ENCODE results near the gene CIAO2A.

The CIAO2A gene

DNA sequence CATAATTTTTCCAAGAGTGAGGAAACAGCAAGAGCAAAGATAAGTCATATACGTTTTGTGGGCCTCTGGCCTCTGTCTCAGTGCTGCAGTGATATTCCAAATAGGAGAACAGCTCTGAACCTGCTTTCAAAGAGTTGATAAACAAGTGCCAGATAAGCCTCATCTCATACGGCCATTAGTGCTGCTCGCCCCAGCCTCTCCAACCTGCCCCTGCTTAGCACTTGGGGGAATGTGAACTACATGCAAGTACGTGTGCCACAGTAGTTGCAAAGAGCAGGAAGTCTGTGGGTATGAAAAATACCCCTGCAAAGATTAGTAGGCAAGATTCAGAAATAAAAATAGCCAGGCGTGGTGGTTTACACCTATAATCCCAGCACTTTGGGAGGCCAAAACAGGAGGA is 61.3 kb downstream of the CIAO2A start:
- Histone ChIP-seq H3K4me3 (ENCODE audit: low read length) (no peak overlapping the region), H3K9ac (ENCODE audit: low read length) (no peak overlapping the region), H3K27me3 (replicated peaks; ENCODE audit: control insufficient read depth, insufficient read depth, low read length) (no peaks in the 10 kb centered on the region), H3K9me3 (ENCODE audit: control insufficient read depth, low read length) (no peaks in the 10 kb centered on the region), H3K36me3 (ENCODE audit: control insufficient read depth, insufficient read depth, low read length, severe bottlenecking) (peaks cover 11% of the 10 kb centered on the region), H3K4me1 (ENCODE audit: control insufficient read depth, insufficient read depth, low read length) (peaks cover 10% of the 10 kb centered on the region)
- DNase-seq (ENCODE audit: low read depth): no peak

DNA sequence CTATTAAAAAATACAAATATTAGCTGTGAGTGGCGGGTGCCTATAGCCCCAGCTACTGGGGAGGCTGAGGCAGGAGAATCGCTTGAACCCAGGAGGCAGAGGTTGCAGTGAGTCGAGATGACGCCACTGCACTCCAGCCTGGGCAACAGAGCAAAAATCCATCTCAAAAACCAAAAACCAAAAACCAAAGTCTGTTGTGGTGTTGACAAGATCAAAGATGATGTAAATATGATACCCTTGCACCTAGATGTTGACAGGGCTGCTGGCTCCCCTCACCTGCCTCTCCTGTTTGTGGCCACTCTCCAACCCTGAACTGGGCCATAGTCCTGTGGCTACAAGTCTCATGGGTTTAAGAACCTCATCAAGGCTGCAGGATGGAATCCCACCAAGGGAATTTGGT is 63.5 kb downstream of the CIAO2A start:
- H3K9ac ChIP-seq (ENCODE audit: low read length): no peak overlapping the region
- no peaks in the 10 kb centered on the region for H3K27me3 ChIP-seq (replicated peaks; ENCODE audit: control insufficient read depth, insufficient read depth, low read length)
- no peak overlapping the region for H3K4me3 ChIP-seq (ENCODE audit: low read length)
- peaks cover 18% of the 10 kb centered on the region for H3K4me1 ChIP-seq (ENCODE audit: control insufficient read depth, insufficient read depth, low read length)
- DNase-seq (ENCODE audit: low read depth): no peak
- H3K36me3 ChIP-seq (ENCODE audit: control insufficient read depth, insufficient read depth, low read length, severe bottlenecking): peaks cover 4% of the 10 kb centered on the region
- H3K9me3 ChIP-seq (ENCODE audit: control insufficient read depth, low read length): no peaks in the 10 kb centered on the region

DNA sequence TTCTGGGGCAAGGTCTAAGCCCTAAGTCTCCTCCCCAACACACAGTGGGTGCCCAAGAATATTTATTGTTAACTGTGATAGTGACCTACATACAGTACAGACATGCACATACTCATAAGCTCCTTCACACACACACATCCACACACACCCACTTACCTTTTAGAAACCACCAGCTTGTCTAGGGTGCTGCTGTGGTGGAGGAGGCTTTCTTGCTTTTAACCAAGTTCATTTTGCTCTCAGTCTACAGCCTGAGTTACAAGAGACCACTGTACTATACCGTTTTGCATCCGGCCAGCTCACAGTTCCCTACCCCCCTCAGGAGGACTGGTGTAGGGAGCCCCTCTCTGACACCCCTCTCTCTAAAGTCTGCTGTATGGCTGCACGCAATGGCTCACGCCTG is 64.0 kb downstream of the CIAO2A start:
- peaks cover 4% of the 10 kb centered on the region for H3K36me3 ChIP-seq (ENCODE audit: control insufficient read depth, insufficient read depth, low read length, severe bottlenecking)
- no peaks in the 10 kb centered on the region for H3K27me3 ChIP-seq (replicated peaks; ENCODE audit: control insufficient read depth, insufficient read depth, low read length)
- no peak overlapping the region for H3K9ac ChIP-seq (ENCODE audit: low read length)
- no peak for DNase-seq (ENCODE audit: low read depth)
- H3K4me3 ChIP-seq (ENCODE audit: low read length): no peak overlapping the region
- H3K9me3 ChIP-seq (ENCODE audit: control insufficient read depth, low read length): no peaks in the 10 kb centered on the region
- peaks cover 22% of the 10 kb centered on the region for H3K4me1 ChIP-seq (ENCODE audit: control insufficient read depth, insufficient read depth, low read length)

- peaks cover 27% of the 10 kb centered on the region for H3K4me1 ChIP-seq (ENCODE audit: control insufficient read depth, insufficient read depth, low read length)
- DNase-seq (ENCODE audit: low read depth): no peak
- H3K27me3 ChIP-seq (replicated peaks; ENCODE audit: control insufficient read depth, insufficient read depth, low read length): no peaks in the 10 kb centered on the region
- H3K4me3 ChIP-seq (ENCODE audit: low read length): no peak overlapping the region
- H3K9ac ChIP-seq (ENCODE audit: low read length): no peak overlapping the region
- H3K9me3 ChIP-seq (ENCODE audit: control insufficient read depth, low read length): no peaks in the 10 kb centered on the region
- peaks cover under 1% of the 10 kb centered on the region for H3K36me3 ChIP-seq (ENCODE audit: control insufficient read depth, insufficient read depth, low read length, severe bottlenecking)
Measured at GRCh38 chr15:64029110-64029509, 64.5 kb downstream of the CIAO2A start.

GRCh38 chr15:64026591-64026990 is 67.0 kb downstream of the CIAO2A start:
- Histone ChIP-seq H3K4me1 (ENCODE audit: control insufficient read depth, insufficient read depth, low read length) (peaks cover 30% of the 10 kb centered on the region), H3K36me3 (ENCODE audit: control insufficient read depth, insufficient read depth, low read length, severe bottlenecking) (no peaks in the 10 kb centered on the region), H3K27me3 (replicated peaks; ENCODE audit: control insufficient read depth, insufficient read depth, low read length) (no peaks in the 10 kb centered on the region), H3K9me3 (ENCODE audit: control insufficient read depth, low read length) (no peaks in the 10 kb centered on the region), H3K4me3 (ENCODE audit: low read length) (no peak overlapping the region), H3K9ac (ENCODE audit: low read length) (no peak overlapping the region)
- no peak for DNase-seq (ENCODE audit: low read depth)

DNA sequence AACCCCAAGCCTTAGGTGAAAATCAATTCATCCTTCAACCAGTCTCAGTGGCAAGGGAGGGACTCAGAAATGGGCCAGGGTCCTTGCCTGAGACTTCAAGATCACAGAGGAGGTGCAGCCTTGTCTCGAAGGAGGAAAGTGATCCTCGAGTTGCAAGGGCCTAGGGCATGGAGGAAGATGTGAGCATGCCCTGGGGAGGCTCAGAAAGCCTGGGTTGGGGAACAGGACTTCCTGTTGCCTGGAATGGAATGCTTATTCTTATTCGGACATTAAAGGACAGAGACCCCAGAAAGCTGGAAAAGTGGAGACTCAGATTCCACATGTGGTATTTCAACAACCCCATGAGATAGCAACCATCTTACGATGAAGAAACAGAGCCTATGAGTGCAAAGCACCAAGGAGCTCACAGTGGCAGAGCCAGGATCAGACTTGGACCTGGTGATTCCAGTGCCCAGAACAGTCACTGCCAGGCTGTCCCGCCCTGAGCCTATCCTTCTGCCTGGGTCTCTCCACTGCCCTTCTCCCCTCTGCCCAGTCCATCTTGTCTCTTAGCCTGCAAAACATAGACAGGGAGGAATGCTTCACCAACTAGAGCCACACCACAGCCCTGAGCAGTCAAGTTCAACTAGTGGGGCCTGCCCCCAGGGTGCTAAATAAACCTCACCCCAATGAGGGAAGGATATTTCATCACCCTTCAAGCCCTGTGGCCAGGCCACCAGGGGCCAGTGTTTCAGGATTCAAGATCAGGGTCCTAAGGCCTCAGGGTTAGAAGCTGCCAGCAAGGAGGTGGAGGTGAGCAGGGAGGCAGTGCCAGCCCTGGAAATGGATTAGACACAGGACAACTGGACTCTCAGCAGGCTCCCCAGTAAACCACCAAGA is 69.2 kb downstream of the CIAO2A start:
- DNase-seq (ENCODE audit: low read depth): no peak
- Histone ChIP-seq H3K4me3 (ENCODE audit: low read length) (no peak overlapping the region), H3K4me1 (ENCODE audit: control insufficient read depth, insufficient read depth, low read length) (peaks cover 37% of the 10 kb centered on the region), H3K36me3 (ENCODE audit: control insufficient read depth, insufficient read depth, low read length, severe bottlenecking) (no peaks in the 10 kb centered on the region), H3K27me3 (replicated peaks; ENCODE audit: control insufficient read depth, insufficient read depth, low read length) (no peaks in the 10 kb centered on the region), H3K9me3 (ENCODE audit: control insufficient read depth, low read length) (peaks cover 3% of the 10 kb centered on the region), H3K9ac (ENCODE audit: low read length) (no peak overlapping the region)

GRCh38 chr15:64023220-64023619 is 70.4 kb downstream of the CIAO2A start:
- no peak for DNase-seq (ENCODE audit: low read depth)
- H3K9ac ChIP-seq (ENCODE audit: low read length): no peak overlapping the region
- H3K9me3 ChIP-seq (ENCODE audit: control insufficient read depth, low read length): peaks cover 3% of the 10 kb centered on the region
- no peaks in the 10 kb centered on the region for H3K27me3 ChIP-seq (replicated peaks; ENCODE audit: control insufficient read depth, insufficient read depth, low read length)
- H3K4me1 ChIP-seq (ENCODE audit: control insufficient read depth, insufficient read depth, low read length): peaks cover 48% of the 10 kb centered on the region
- H3K4me3 ChIP-seq (ENCODE audit: low read length): no peak overlapping the region
- H3K36me3 ChIP-seq (ENCODE audit: control insufficient read depth, insufficient read depth, low read length, severe bottlenecking): no peaks in the 10 kb centered on the region

- Histone ChIP-seq H3K4me1 (ENCODE audit: control insufficient read depth, insufficient read depth, low read length) (peaks cover 48% of the 10 kb centered on the region), H3K4me3 (ENCODE audit: low read length) (no peak overlapping the region), H3K9me3 (ENCODE audit: control insufficient read depth, low read length) (peaks cover 3% of the 10 kb centered on the region), H3K36me3 (ENCODE audit: control insufficient read depth, insufficient read depth, low read length, severe bottlenecking) (no peaks in the 10 kb centered on the region), H3K27me3 (replicated peaks; ENCODE audit: control insufficient read depth, insufficient read depth, low read length) (no peaks in the 10 kb centered on the region), H3K9ac (ENCODE audit: low read length) (no peak overlapping the region)
- DNase-seq (ENCODE audit: low read depth): no peak
Measured at GRCh38 chr15:64022571-64022970, 71.1 kb downstream of the CIAO2A start.
